Kidney (tissue), 14 donors: ENCODE results near the gene PGAM5. TPM values are rescaled to one million over a fixed set of nuclear protein-coding genes. Genes with fewer than 3 reads are reported as not detected.

Experiments used
- DNase-seq, 5 donors: peaks; one replicate each; pipeline ENCODE4 v3.0.0-alpha.2; 2013 to 2020
- FAIRE-seq: peaks from 2 replicates; lab custom pipeline; 2012; peaks lifted over from hg19 to GRCh38; lab: Jason Lieb, UNC
- H3K27ac ChIP-seq, 2 donors: one replicate each; pipeline ENCODE4 v1.7.0; 2013; ENCODE audit warnings: low read depth in 2 of 2, low read length in 2 of 2, inconsistent platforms in 1 of 2
- H3K27me3 ChIP-seq: one replicate; pipeline ENCODE4 v1.7.1; 2013; ENCODE audit warnings: low read length, inconsistent platforms; ENCODE audit not compliant: control insufficient read depth, insufficient read depth
- H3K36me3 ChIP-seq, 3 donors: one replicate each; pipeline versions ENCODE4 v1.7.0 to v1.7.1; 2013; ENCODE audit warnings: low read length in 3 of 3, control low read depth in 1 of 3, inconsistent platforms in 1 of 3; ENCODE audit not compliant: insufficient read depth in 3 of 3, control insufficient read depth in 2 of 3
- H3K4me1 ChIP-seq, 3 donors: one replicate each; pipeline versions ENCODE4 v1.7.0 to v1.7.1; 2013; ENCODE audit warnings: low read length in 3 of 3, inconsistent platforms in 1 of 3, low read depth in 1 of 3; ENCODE audit not compliant: control insufficient read depth in 2 of 3, insufficient read depth in 2 of 3
- H3K4me3 ChIP-seq, 3 donors: one replicate each; pipeline versions ENCODE4 v1.7.0 to v1.8.1; 2013; ENCODE audit warnings: low read length in 3 of 3, control low read depth in 1 of 3, inconsistent platforms in 1 of 3
- H3K9ac ChIP-seq, 3 donors: one replicate each; pipeline versions ENCODE4 v1.7.0 to v1.7.1; 2013; ENCODE audit warnings: low read length in 3 of 3, control low read depth in 1 of 3, inconsistent platforms in 1 of 3
- H3K9me3 ChIP-seq, 3 donors: one replicate each; pipeline versions ENCODE4 v1.7.0 to v1.7.1; 2013; ENCODE audit warnings: low read length in 3 of 3, control low read depth in 1 of 3, inconsistent platforms in 1 of 3; ENCODE audit not compliant: control insufficient read depth in 2 of 3, insufficient read depth in 1 of 3
- CTCF ChIP-seq: IDR thresholded peaks from 3 replicates; pipeline ENCODE4 v1.5.1; 2012; ENCODE audit warnings: mild to moderate bottlenecking, moderate library complexity, borderline replicate concordance; ENCODE audit not compliant: insufficient read depth; ENCODE audit errors: extremely low read depth
- intact Hi-C: fragments of 100-400 bp; cut with DNase I; formaldehyde crosslinking; loops from one replicate; pipeline ENCODE4 v1.11.1; 2022
- polyA plus RNA-seq: library from polyadenylated mRNA; stranded (reverse); fragments of 350-450 nt; fragmentation: Illumina TruSeq; extraction: RNeasy Lipid Tissue Mini Kit (QIAGEN cat#74804); gene quantifications from one replicate; pipeline ENCODE4 v1.2.3, GENCODE V29; 2014; ENCODE audit warnings: low read depth, low replicate concordance; ENCODE audit not compliant: insufficient read depth
- total RNA-seq: library from RNA; stranded (reverse); fragmentation: NEBNext Ultra II Directional; extraction: Animal tissue kit (Norgen Biotek cat#: 25700); gene quantifications from one replicate; pipeline ENCODE4 v1.2.1, GENCODE V29; 2021
- donor health status: control.
- donor health status: control.
- donor health status: control.
- donor health status: control.
- donor health status: control.
- donor health status: DM: yes; HTN: yes; CAD: no.
- donor health status: Normal renal cell carcinoma (clear cell type).

The PGAM5 gene
- total and polyA plus RNA-seq, 2 donors from 2014 or later, result 19.4 to 33.5 TPM

GRCh38 chr12:132662901-132663755 lies 47.5 kb upstream of the PGAM5 start:
- Histone ChIP-seq H3K9ac (no peak overlapping the region), H3K27ac (no peak overlapping the region), H3K4me1 (no peaks in the 10 kb centered on the region), H3K36me3 (peaks cover 9 to 37% (median 20%) of the 10 kb centered on the region in 3 donors), H3K4me3 (no peak overlapping the region), H3K9me3 (no peaks in the 10 kb centered on the region), H3K27me3 (no peaks in the 10 kb centered on the region)
- intact Hi-C loops, result no loop called here
- DNase-seq, result no peak
- FAIRE-seq, result no peak
- no peak for TF ChIP-seq CTCF

GRCh38 chr12:132664206-132665148 lies 46.2 kb upstream of the PGAM5 start:
- no peaks in the 10 kb centered on the region for H3K4me1 ChIP-seq
- TF ChIP-seq CTCF, result no peak
- no peak for DNase-seq
- no peaks in the 10 kb centered on the region for H3K27me3 ChIP-seq
- no peaks in the 10 kb centered on the region for H3K9me3 ChIP-seq
- no peak overlapping the region for H3K27ac ChIP-seq
- peaks cover 5 to 32% (median 14%) of the 10 kb centered on the region in 3 donors for H3K36me3 ChIP-seq
- no peak overlapping the region for H3K9ac ChIP-seq
- H3K4me3 ChIP-seq, result no peak overlapping the region
- intact Hi-C loops, result no loop called here
- no peak for FAIRE-seq

- no peak overlapping the region for H3K27ac ChIP-seq
- no peak overlapping the region for H3K4me3 ChIP-seq
- intact Hi-C loops, result no loop called here
- no peaks in the 10 kb centered on the region for H3K27me3 ChIP-seq
- DNase-seq (no peak), FAIRE-seq (no peak)
- H3K4me1 ChIP-seq, result no peaks in the 10 kb centered on the region
- TF ChIP-seq CTCF, result no peak
- H3K9me3 ChIP-seq, result no peaks in the 10 kb centered on the region
- H3K9ac ChIP-seq, result no peak overlapping the region
- peaks cover 5 to 30% (median 13%) of the 10 kb centered on the region in 3 donors for H3K36me3 ChIP-seq
Observed at GRCh38 chr12:132665149-132665491, 45.5 kb upstream of the PGAM5 start.
